CD4-positive, alpha-beta T cell treated with Interferon alpha-2 for 1 hour (primary cell): ENCODE measurements around the gene GTPBP6.
"Not testable (repeated sequence)": the region's sequence is repeated elsewhere in the genome, so short reads cannot be mapped to it uniquely, and the experiment has no call there.

Source experiments
- DNase-seq, 2 donors: peaks; one replicate each; pipeline ENCODE4 v3.0.0-alpha.2; 2020 to 2022

Gene GTPBP6

DNA sequence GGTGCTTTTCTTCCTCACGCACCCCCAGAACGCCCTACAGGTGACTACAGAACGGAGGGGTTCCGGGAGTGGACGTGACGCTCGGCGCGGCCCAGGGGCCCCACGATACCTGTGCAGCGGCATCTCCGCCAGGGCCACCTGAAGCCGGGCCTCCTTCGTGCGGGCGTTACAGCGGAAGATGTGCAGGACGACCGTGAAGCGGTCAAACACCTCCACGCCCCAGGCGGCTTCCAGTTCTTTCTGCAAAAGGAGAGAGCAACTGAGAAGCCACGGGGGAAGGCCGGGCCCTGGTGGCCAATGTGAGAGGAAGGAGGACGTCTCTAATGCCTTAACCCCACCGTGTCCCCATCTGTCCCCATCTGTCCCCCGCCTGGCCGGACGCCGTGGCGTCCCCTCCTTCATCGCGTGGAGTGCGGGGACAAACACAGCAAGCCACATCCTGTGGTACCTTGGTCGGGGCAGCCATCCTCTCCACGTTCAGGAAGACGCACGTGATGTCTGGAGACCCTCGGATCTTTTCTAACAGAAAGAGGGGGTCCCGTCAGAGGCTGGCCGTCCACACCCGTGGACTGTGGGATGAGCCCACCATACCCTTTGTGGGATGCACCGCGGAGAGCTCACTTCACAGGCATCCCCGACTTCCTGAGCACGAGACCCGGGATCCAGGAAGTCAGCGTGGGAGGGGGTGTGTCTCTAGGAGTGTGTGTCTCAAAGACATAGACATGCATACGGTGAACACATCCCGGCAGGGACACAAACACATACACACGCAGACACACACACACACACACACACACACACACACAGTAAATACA lies 3.6 kb downstream of the GTPBP6 start:
- DNase-seq: no peak

GRCh38 chrX:314049-314448 lies 4.5 kb downstream of the GTPBP6 start:
- no peak for DNase-seq

DNA sequence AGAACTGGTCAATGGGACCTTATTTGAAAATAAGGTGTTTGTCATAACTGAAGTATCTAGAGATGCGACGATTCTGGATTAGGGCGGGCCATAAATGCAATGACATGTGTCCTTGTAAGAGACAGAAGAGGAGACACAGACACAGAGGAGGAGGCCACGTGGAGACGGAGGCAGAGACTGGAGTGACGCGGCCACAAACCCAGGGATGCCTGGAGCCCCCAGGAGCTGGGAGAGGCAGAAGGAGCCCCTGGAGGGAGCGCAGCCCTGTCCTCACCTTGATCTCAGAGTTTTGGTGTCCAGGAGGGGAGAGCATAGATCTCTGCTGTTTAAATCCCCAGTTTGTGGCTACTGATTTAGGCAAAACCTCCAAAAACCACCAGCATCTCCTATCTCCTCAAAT lies 5.0 kb downstream of the GTPBP6 start:
- DNase-seq: no peak

GRCh38 chrX:312621-313331 lies 5.8 kb downstream of the GTPBP6 start:
- no peak for DNase-seq

GRCh38 chrX:311156-312129 lies 7.2 kb downstream of the GTPBP6 start:
- no peak for DNase-seq

- DNase-seq: no peak
Observed at GRCh38 chrX:310621-311155, 7.9 kb downstream of the GTPBP6 start.

DNA sequence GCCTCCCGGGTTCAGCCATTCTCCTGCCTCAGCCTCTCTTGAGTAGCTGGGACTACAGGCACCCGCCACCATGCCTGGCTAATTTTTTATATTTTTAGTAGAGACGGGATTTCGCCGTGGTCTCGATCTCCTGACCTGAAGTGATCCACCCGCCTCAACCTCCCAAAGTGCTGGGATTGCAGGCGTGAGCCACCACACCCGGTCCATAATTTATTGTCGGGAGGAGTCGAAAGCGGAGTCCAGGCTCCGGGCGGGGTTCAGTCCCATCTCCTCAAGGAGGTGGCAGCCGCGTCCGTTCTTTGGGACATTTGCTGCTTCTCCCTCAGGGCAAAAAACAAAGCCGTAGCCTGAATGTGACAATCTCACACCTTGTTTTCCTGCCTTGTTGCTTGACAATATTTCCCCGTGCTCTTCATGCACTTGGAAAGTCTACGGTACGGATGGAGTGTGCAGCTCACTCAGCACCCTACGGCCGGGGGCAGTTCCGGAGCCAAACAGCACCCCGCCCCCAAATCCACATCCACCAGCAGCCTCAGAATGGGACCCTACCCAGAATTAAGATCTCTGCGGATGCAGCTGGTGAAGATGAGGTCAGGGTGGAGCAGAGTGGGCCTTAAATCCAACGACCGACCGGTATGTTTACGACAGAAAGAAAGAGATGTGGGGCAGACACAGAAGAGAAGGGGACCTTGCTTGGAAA lies 9.6 kb downstream of the GTPBP6 start:
- no peak for DNase-seq

DNA sequence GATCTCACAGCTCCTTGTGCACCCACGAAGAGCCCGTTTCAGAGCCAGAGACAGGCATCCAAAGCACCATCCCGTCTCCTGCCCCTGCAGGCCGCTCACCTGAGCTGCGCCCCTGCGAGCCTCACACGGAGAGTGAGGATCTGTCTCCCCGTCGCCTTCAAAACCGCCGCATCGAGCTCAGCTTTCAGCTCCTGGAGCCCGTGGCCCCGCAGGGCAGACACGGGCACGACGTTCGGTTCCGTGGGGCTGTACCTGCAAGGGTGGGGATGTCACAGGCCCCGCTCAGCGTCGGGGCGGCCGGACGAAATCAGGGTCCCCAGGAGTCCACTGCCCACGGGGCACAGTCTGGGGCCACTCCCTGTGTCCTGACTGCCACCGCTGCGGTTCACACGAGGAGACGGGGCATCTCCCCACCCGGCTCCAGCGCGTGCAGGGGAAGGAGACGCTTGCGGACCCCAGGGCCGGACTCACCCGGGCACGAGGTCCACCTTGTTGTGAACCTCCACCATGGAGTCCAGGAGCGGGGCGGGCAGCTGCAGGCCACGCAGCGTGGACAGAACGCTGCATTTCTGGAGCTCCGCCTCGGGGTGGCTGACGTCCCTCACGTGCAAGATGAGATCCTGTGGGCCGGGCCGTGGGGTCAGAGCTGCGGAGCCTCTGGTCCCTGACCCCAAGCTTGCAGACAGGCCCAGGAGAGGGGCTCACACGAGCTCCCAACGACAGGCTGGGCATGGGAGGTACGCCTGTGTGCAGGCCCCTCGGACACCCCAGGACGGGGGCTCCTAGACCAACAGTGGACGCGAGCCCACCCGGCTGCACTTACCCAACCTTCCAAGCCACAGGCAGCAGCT lies 11.1 kb downstream of the GTPBP6 start:
- DNase-seq: no peak

- not testable (repeated sequence) for DNase-seq
Observed at GRCh38 chrX:306614-307251, 11.9 kb downstream of the GTPBP6 start.

DNA sequence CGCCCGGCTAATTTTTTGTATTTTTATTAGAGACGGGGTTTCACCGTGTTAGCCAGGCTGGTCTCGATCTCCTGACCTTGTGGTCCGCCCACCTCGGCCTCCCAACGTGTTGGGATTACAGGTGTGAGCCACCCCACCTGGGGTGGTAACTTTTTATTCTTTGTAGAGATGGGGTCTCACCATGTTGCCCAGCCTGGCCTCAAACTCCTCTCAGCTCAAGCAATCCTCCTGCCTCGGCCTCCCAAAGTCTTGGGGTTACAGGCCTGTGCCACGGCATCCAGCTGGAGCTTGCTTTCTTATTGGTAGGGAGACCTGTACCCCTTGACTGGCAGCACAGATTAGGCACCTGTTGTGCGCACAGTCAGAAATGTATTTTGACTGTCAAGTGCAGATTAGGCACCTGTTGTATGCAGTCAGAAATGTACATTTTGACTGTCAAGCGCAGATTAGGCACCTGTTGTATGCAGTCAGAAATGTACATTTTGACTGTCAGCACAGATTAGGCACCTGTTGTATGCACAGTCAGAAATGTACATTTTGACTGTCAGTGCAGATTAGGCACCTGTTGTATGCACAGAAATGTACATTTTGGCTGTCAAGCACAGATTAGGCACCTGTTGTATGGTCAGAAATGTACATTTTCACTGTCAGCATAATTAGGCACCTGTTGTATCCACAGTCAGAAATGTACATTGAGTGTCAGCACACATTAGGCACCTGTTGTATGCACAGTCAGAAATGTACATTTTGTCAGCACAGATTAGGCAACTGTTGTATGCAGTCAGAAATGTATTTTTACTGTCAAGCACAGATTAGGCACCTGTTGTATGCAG lies 12.6 kb downstream of the GTPBP6 start:
- not testable (repeated sequence) for DNase-seq

DNA sequence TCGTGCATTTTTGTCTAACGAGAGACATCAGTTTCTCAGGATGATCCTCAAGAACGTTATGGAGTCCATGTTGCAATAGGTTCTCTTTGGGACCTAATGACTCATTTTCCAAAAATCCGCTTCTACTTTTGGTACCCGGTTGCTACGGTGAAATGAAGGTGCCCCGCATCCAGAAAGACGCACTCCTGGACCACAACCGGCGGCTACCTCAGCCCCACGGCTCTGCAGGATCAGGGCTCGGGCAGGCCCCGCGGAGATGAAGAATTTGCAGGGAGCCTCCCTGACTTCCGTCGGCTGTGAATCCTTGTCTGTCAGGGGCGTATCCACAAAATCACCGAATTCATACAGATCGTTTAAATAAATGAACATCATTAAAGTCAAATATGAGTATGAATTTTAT lies 15.6 kb downstream of the GTPBP6 start:
- DNase-seq: no peak

- no peak for DNase-seq
Observed at GRCh38 chrX:300334-300733, 18.3 kb downstream of the GTPBP6 start.

DNA sequence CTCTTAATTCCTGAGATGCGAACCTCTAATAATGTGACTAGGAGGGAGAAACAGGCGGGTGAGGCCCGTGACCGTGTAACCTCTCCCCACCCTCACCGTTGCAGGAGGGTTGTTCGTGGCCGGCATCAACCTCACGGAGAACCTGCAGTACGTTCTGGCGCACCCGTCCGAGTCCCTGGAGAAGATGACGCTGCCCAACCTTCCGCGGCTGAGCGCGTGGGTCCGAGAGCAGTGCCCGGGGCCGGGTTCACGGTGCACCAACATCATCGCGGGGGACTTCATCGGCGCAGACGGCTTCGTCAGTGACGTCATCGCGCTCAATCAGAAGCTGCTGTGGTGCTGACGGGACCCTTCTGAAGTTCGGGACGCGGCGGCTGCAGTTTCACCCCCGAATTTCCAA lies 19.6 kb downstream of the GTPBP6 start:
- DNase-seq: no peak

GRCh38 chrX:295136-295535 lies 23.5 kb downstream of the GTPBP6 start:
- DNase-seq: no peak

- no peak for DNase-seq
Observed at GRCh38 chrX:292900-293897, 25.4 kb downstream of the GTPBP6 start.

DNA sequence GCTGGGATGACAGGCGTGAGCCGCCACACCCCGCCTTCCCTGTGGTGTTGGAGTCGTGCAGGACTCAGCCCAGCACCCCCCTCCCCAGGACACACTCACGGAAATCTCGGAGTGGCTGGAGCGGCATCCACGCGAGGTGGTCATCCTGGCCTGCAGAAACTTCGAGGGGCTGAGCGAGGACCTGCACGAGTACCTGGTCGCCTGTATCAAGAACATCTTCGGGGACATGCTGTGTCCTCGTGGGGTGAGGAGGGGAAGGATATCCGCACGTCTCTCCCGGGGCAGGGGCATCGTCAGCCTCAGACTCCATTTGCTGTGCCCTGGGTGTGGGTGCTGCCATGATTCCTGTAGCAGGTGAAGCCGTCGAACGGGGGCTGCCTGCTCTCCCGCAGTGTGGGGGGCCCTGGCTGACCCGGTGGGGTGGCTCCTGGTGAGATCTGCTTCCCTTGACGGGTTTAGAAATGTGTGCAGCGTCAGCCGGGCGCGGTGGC lies 27.1 kb downstream of the GTPBP6 start:
- DNase-seq: no peak

DNA sequence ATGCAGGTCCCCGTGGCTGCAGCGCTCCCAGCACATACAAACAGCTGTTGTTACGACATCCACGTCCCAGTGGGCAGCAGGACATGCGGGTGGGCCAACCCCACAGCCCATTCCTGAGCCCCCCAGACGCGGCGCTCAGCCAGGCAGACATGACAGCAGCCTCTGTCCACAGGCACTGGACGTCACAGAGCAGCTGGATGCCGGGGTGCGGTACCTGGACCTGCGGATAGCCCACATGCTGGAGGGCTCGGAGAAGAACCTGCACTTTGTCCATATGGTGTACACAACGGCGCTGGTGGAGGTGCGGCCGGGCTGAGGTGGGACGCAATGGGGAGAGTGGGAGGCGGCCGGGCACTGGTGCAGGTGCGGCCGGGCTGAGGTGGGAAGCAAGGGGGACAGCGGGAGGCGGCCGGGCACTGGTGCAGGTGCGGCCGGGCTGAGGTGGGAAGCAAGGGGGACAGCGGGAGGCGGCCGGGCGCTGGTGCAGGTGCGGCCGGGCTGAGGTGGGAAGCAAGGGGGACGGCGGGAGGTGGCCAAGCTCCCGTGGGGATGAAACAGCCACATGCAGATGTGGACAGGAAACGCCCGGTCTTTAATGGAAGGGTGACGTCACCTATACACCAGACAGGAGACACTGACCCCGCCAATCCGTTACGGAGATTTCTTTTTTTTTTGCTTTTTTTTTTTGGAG lies 28.0 kb downstream of the GTPBP6 start:
- no peak for DNase-seq

- DNase-seq: no peak
Observed at GRCh38 chrX:288561-288991, 30.0 kb downstream of the GTPBP6 start.
